Ishikawa (cell line): ENCODE measurements around the gene MYB.

Experiments
- CEBPB ChIP-seq: IDR thresholded peaks from 2 replicates; pipeline ENCODE4 v1.6.1; 2012
- CREB1 ChIP-seq: IDR thresholded peaks from 2 replicates; pipeline ENCODE4 v1.6.1; 2012; ENCODE audit warnings: low read depth
- EGR1 ChIP-seq: IDR thresholded peaks from 2 replicates; pipeline ENCODE4 v1.6.1; 2012
- EP300 ChIP-seq: IDR thresholded peaks from 2 replicates; pipeline ENCODE4 v1.6.1; 2012; ENCODE audit warnings: borderline replicate concordance
- FOXM1 ChIP-seq: IDR thresholded peaks from 2 replicates; pipeline ENCODE4 v1.6.1; 2012; ENCODE audit warnings: low read depth, borderline replicate concordance
- MAX ChIP-seq: IDR thresholded peaks from 2 replicates; pipeline ENCODE4 v1.6.1; 2012
- NFIC ChIP-seq: IDR thresholded peaks from 2 replicates; pipeline ENCODE4 v1.6.1; 2012
- RAD21 ChIP-seq: IDR thresholded peaks from 2 replicates; pipeline ENCODE4 v1.6.1; 2012; ENCODE audit warnings: low read depth
- REST ChIP-seq: IDR thresholded peaks from 2 replicates; pipeline ENCODE4 v1.6.1; 2012; ENCODE audit warnings: low read depth, mild to moderate bottlenecking
- TAF1 ChIP-seq: IDR thresholded peaks from 2 replicates; pipeline ENCODE4 v1.6.1; 2012; ENCODE audit warnings: low read depth, mild to moderate bottlenecking
- TCF12 ChIP-seq: IDR thresholded peaks from 2 replicates; pipeline ENCODE4 v1.6.1; 2012; ENCODE audit warnings: low read depth
- TEAD4 ChIP-seq: IDR thresholded peaks from 2 replicates; pipeline ENCODE4 v1.6.1; 2012
- YY1 ChIP-seq: IDR thresholded peaks from 2 replicates; pipeline ENCODE4 v1.6.1; 2012; ENCODE audit warnings: low read depth
- ZBTB7A ChIP-seq: IDR thresholded peaks from 2 replicates; pipeline ENCODE4 v1.6.1; 2012; ENCODE audit warnings: low read depth
- TF ChIP-seq, protein P1 (sequence below): IDR thresholded peaks from 2 replicates; pipeline ENCODE4 v1.6.1; 2012

The MYB gene

GRCh38 chr6:135213616-135214015 lies 32.5 kb downstream of the MYB start:
- TF ChIP-seq, protein P1, sequence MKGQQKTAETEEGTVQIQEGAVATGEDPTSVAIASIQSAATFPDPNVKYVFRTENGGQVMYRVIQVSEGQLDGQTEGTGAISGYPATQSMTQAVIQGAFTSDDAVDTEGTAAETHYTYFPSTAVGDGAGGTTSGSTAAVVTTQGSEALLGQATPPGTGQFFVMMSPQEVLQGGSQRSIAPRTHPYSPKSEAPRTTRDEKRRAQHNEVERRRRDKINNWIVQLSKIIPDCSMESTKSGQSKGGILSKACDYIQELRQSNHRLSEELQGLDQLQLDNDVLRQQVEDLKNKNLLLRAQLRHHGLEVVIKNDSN = no peak
- TF ChIP-seq FOXM1 (no peak), EP300 (no peak), TEAD4 (no peak), REST (no peak), ZBTB7A (no peak), CEBPB (no peak), CREB1 (no peak), NFIC (no peak), RAD21 (no peak), YY1 (no peak), TCF12 (no peak), TAF1 (no peak), EGR1 (no peak), MAX (no peak)

DNA sequence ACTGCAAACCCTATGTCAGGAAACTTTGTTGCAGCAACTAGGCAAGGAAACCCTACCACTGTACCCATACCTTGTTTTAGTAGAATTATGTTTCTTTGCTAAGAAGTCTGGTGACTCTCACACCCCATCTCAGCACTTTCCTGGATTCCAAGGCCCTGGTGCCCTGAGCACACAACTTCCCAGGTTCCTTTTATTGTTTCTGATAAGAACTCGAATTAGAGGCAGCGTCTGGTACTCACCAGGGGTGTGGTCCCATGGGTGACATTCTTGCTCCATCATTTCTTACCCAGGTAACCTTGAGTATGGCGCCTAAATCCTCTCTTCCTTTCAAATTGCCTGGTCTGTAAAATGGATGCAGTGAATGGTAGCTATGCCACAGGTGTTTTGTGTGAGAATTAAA lies 34.1 kb downstream of the MYB start:
- TF ChIP-seq YY1 (no peak), TCF12 (no peak), CREB1 (no peak), RAD21 (no peak), MAX (no peak), TEAD4 (no peak)
- TF ChIP-seq, protein P1 = no peak

GRCh38 chr6:135215563-135215962 lies 34.5 kb downstream of the MYB start:
- no peak for TF ChIP-seq REST
- no peak for TF ChIP-seq EGR1
- no peak for TF ChIP-seq TAF1

DNA sequence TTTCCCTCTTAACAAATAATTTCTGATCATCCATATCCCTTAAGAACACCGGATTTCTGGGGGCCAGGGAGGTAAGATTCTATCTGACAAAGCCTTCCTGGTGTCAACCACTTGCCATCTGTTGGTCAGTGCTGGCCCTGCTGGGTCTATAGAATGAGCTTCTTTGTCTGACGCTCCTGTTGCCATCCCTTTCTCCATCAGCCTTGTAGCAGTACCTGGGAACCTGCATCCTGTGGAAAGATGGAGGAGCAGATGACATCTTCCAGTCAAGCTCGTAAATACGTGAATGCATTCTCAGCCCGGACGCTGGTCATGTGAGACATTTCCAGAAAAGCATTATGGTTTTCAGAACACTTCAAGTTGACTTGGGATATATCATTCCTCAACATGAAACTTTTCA lies 36.6 kb downstream of the MYB start:
- TF ChIP-seq TCF12 = no peak
- TF ChIP-seq, protein P1 = no peak
- TF ChIP-seq MAX = no peak
- TF ChIP-seq CREB1 = no peak
- no peak for TF ChIP-seq RAD21
- TF ChIP-seq CEBPB = no peak
- no peak for TF ChIP-seq FOXM1
- TF ChIP-seq YY1 = no peak
- TF ChIP-seq TAF1 = no peak
- TF ChIP-seq ZBTB7A = no peak
- no peak for TF ChIP-seq EGR1
- TF ChIP-seq REST = no peak
- no peak for TF ChIP-seq TEAD4
- no peak for TF ChIP-seq EP300
- no peak for TF ChIP-seq NFIC

DNA sequence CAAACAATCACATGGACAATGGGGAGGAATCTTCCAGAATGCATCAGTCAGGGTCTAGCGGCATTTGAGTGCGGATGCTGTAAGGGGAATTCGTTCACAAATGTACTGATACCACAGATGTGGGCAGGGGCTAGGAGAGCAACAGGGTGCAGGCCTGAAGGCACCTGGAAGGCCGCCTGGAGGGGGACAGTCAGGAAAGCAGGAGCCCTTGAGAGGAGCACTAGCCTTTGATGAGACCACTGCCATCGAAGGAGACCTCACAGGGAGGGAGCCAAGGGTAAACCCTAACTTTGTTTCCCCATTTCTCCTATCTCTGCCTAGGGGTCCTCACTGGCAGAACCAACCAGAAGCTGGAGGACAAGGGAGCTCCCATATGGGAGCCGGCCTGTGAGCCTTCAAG lies 38.2 kb downstream of the MYB start:
- TF ChIP-seq TCF12 (no peak), CREB1 (no peak), MAX (no peak), CEBPB (no peak), ZBTB7A (no peak), REST (no peak), FOXM1 (no peak), EP300 (no peak), TEAD4 (no peak), TAF1 (no peak), NFIC (no peak), YY1 (no peak)
